ENCODE measurements around the gene UGT1A8.
"Not testable (repeated sequence)": the region's sequence is repeated elsewhere in the genome, so short reads cannot be mapped to it uniquely, and the experiment has no call there.

The UGT1A8 gene

GRCh38 chr2:233617476-233617875, at the start of gene UGT1A8:
UGT1A8 (plus strand) TSS chr2:233617633; CDS start chr2:233617708, 75 bp downstream.
- DNase-seq (ENCODE audit: low read depth in 2 of 2, low spot score in 1 of 2): not testable (repeated sequence)

- no peak for DNase-seq (ENCODE audit: low read depth in 2 of 2, low spot score in 1 of 2)
Observed at GRCh38 chr2:233571001-233571400, 46.4 kb upstream of the UGT1A8 start.

GRCh38 chr2:233571462-233571861, 46.0 kb upstream of the UGT1A8 start:
- DNase-seq (ENCODE audit: low read depth in 2 of 2, low spot score in 1 of 2): no peak

- no peak for DNase-seq (ENCODE audit: low read depth in 2 of 2, low spot score in 1 of 2)
Observed at GRCh38 chr2:233572468-233572867, 45.0 kb upstream of the UGT1A8 start.

- DNase-seq (ENCODE audit: low read depth in 2 of 2, low spot score in 1 of 2): not testable (repeated sequence)
Observed at GRCh38 chr2:233577341-233577740, 40.1 kb upstream of the UGT1A8 start.

GRCh38 chr2:233583217-233583965, 34.0 kb upstream of the UGT1A8 start:
- DNase-seq (ENCODE audit: low read depth in 2 of 2, low spot score in 1 of 2): not testable (repeated sequence)

GRCh38 chr2:233584210-233584609, 33.2 kb upstream of the UGT1A8 start:
- DNase-seq (ENCODE audit: low read depth in 2 of 2, low spot score in 1 of 2): no peak

- DNase-seq (ENCODE audit: low read depth in 2 of 2, low spot score in 1 of 2): no peak
Observed at GRCh38 chr2:233588400-233588799, 29.0 kb upstream of the UGT1A8 start.

- not testable (repeated sequence) for DNase-seq (ENCODE audit: low read depth in 2 of 2, low spot score in 1 of 2)
Observed at GRCh38 chr2:233592706-233593105, 24.7 kb upstream of the UGT1A8 start.

GRCh38 chr2:233593201-233593600, 24.2 kb upstream of the UGT1A8 start:
- DNase-seq (ENCODE audit: low read depth in 2 of 2, low spot score in 1 of 2): no peak

- DNase-seq (ENCODE audit: low read depth in 2 of 2, low spot score in 1 of 2): no peak
Observed at GRCh38 chr2:233597522-233597921, 19.9 kb upstream of the UGT1A8 start.

- no peak for DNase-seq (ENCODE audit: low read depth in 2 of 2, low spot score in 1 of 2)
Observed at GRCh38 chr2:233598952-233599351, 18.5 kb upstream of the UGT1A8 start.

- no peak for DNase-seq (ENCODE audit: low read depth in 2 of 2, low spot score in 1 of 2)
Observed at GRCh38 chr2:233600386-233600785, 17.0 kb upstream of the UGT1A8 start.

- no peak for DNase-seq (ENCODE audit: low read depth in 2 of 2, low spot score in 1 of 2)
Observed at GRCh38 chr2:233602076-233602475, 15.4 kb upstream of the UGT1A8 start.

GRCh38 chr2:233603520-233603919, 13.9 kb upstream of the UGT1A8 start:
- no peak for DNase-seq (ENCODE audit: low read depth in 2 of 2, low spot score in 1 of 2)

- no peak for DNase-seq (ENCODE audit: low read depth in 2 of 2, low spot score in 1 of 2)
Observed at GRCh38 chr2:233604826-233605225, 12.6 kb upstream of the UGT1A8 start.

GRCh38 chr2:233605680-233606079, 11.8 kb upstream of the UGT1A8 start:
- no peak for DNase-seq (ENCODE audit: low read depth in 2 of 2, low spot score in 1 of 2)

GRCh38 chr2:233611284-233611683, 6.1 kb upstream of the UGT1A8 start:
- DNase-seq (ENCODE audit: low read depth in 2 of 2, low spot score in 1 of 2): no peak

GRCh38 chr2:233620204-233620603, 2.8 kb downstream of the UGT1A8 start:
- no peak for DNase-seq (ENCODE audit: low read depth in 2 of 2, low spot score in 1 of 2)

GRCh38 chr2:233621863-233622262, 4.4 kb downstream of the UGT1A8 start:
- not testable (repeated sequence) for DNase-seq (ENCODE audit: low read depth in 2 of 2, low spot score in 1 of 2)

- DNase-seq (ENCODE audit: low read depth in 2 of 2, low spot score in 1 of 2): no peak
Observed at GRCh38 chr2:233627331-233628025, 10.0 kb downstream of the UGT1A8 start.

GRCh38 chr2:233636306-233636705, 18.9 kb downstream of the UGT1A8 start, which contains the start of gene UGT1A10:
UGT1A10 (plus strand) TSS chr2:233636448; CDS start chr2:233636523, 75 bp downstream.
- DNase-seq (ENCODE audit: low read depth in 2 of 2, low spot score in 1 of 2): not testable (repeated sequence)
